GM12891 (cell line): ENCODE measurements around the gene MYF6.

Experiments used
- POLR2A ChIP-seq: IDR thresholded peaks from 2 replicates; pipeline ENCODE4 v1.6.1; 2011; ENCODE audit warnings: low read depth, low read length, control low read depth
- POLR2AphosphoS5 ChIP-seq: IDR thresholded peaks from 2 replicates; pipeline ENCODE4 v1.6.1; 2011; ENCODE audit warnings: low read depth, low read length, control low read depth
- TAF1 ChIP-seq: IDR thresholded peaks from 2 replicates; pipeline ENCODE4 v1.6.1; 2011; ENCODE audit warnings: low read depth, low read length, control low read depth

DNA sequence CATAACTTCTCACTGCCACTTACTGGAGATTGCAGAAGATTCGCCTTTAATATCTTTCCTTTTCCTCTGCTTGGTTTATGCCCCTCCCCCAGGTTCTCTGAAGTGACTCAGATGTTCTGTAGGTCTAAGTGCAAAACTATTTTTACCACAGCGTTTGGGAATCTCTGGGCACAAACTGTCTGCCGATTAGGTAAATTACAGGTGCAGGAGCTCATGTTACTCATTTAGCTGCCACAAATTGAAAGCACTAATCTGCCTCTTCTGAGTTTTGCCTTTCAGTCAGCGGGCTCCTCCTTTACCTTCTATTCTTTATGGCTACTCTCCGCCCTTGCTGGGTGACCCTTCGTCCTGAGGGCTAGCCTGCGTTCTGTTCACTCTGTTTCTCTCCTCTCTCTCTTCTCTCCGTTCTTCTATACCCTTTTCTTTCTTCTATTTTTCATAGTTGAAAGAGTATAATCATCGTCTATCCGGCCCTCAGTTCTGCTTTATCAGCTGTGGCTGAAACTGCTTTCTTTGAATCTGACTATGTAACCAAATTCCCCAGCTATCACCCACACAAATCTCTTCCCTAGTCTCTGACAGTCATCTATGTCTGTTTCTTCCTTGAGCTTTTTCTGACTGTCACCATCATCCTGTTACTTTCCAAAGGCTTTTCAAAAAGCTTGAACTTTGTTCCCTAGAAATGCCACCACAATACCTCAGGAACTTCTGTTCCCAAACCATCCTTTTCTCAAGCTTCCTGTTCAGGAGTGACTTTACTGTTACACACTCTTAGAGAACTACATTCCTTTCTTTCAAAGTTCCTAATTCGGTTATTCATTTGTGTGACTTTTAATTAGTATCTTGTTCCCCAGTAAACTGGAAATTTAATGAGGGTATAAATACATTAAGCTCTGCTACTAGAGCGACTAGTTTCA is 4.3 kb upstream of the MYF6 start:
- TF ChIP-seq POLR2A (no peak), TAF1 (no peak), POLR2AphosphoS5 (no peak)
